ENCODE results near the gene ACTN2. TPM values are rescaled to one million over a fixed set of nuclear protein-coding genes. Genes with fewer than 3 reads are reported as not detected.

Gene ACTN2
- total RNA-seq: 2,454 TPM
- long read RNA-seq, full-length matches to known transcripts: 8,282 of 9,189 reads
- long read RNA-seq, partial matches to known transcripts: 410 of 9,189 reads
- long read RNA-seq, other reads (novel, unspliced or antisense): 497 of 9,189 reads

DNA sequence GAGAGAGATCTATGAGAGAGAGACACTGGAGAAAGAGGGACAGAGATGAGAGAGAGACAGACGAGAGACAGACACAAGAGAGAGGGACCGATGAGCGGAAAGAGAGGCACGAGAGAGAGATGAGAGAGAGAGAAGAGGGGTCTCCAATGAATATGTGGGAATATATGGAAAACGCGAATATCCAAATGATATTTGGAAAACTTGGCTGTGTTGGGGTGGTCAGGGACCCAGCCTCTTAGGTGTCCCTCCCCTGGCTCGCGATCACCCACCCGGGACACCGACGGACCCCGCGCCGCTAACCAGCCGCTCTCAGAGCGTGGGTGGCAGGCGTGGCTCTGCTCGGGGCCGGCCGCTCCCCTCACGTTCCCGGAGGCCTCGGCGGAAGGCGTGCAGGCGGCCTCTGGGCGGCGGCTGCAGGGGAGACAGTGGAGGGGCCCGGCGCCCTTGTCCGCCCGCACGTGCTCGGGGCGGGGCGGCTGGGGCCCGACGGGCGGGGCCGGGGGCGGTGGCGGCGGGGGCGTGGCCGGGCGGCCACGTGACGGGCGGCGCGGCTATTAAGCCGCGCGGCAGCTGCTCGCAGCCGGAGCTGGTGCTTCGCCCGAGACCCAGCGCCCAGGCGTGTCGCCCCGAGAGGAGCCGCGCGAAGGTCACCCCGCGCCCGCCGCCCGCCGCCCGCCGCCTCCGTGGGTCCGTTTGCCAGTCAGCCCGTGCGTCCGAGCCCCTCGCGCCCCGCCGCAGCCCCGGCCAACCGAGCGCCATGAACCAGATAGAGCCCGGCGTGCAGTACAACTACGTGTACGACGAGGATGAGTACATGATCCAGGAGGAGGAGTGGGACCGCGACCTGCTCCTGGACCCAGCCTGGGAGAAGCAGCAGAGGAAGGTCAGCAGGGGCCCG is at the start of gene ACTN2:
TSS of gene ACTN2 (plus strand) at position 583 of the 898 bp plus-strand sequence. CDS start at position 758, 175 bp downstream.
- TF ChIP-seq, protein P1, sequence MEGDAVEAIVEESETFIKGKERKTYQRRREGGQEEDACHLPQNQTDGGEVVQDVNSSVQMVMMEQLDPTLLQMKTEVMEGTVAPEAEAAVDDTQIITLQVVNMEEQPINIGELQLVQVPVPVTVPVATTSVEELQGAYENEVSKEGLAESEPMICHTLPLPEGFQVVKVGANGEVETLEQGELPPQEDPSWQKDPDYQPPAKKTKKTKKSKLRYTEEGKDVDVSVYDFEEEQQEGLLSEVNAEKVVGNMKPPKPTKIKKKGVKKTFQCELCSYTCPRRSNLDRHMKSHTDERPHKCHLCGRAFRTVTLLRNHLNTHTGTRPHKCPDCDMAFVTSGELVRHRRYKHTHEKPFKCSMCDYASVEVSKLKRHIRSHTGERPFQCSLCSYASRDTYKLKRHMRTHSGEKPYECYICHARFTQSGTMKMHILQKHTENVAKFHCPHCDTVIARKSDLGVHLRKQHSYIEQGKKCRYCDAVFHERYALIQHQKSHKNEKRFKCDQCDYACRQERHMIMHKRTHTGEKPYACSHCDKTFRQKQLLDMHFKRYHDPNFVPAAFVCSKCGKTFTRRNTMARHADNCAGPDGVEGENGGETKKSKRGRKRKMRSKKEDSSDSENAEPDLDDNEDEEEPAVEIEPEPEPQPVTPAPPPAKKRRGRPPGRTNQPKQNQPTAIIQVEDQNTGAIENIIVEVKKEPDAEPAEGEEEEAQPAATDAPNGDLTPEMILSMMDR (IDR thresholded peaks at IDR 0.05; ENCODE audit: borderline replicate concordance): no peak
- Histone ChIP-seq H3K36me3 (no peaks in the 10 kb centered on the region), H3K4me3 (peak within 1 kb of the TSS; percentile 77), H3K27me3 (ENCODE audit: low read depth) (peaks cover 37% of the 10 kb centered on the region), H3K27ac (replicated peaks) (peak within 1 kb of the TSS; percentile 94), H3K4me1 (peaks cover 28% of the 10 kb centered on the region), H3K9me3 (replicated peaks) (no peaks in the 10 kb centered on the region)
- DNase-seq: peak; percentile 74
- intact Hi-C loops (cut with micrococcal nuclease): no loop called here

DNA sequence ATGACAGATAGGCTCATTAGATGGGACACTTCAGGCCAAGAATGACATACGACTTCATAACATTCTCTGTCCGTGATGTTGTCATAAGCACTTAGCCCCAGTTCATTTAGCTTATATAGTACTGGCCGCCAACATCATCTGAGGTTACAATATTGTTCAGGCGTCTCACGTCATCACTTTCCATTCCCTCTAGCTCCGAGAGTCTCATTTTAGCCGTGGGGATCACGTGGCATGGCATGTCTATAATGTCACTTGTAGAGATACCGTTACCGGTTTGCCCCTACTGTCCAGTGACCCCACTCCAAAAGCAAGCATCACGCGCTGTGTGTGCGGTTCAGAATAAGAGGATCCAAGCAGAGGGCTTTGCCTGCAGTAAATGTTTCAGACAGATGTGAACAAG is 47.4 kb upstream of the ACTN2 start:
- TF ChIP-seq, protein P1 (IDR thresholded peaks at IDR 0.05; ENCODE audit: borderline replicate concordance): no peak
- Histone ChIP-seq H3K36me3 (no peaks in the 10 kb centered on the region), H3K27me3 (ENCODE audit: low read depth) (no peaks in the 10 kb centered on the region), H3K4me3 (peak overlapping the region; percentile 53), H3K27ac (replicated peaks) (peak overlapping the region; percentile 75), H3K9me3 (replicated peaks) (no peaks in the 10 kb centered on the region), H3K4me1 (peaks cover 4% of the 10 kb centered on the region)
- intact Hi-C loops (cut with micrococcal nuclease): no loop called here
- peak; percentile 18 for DNase-seq

DNA sequence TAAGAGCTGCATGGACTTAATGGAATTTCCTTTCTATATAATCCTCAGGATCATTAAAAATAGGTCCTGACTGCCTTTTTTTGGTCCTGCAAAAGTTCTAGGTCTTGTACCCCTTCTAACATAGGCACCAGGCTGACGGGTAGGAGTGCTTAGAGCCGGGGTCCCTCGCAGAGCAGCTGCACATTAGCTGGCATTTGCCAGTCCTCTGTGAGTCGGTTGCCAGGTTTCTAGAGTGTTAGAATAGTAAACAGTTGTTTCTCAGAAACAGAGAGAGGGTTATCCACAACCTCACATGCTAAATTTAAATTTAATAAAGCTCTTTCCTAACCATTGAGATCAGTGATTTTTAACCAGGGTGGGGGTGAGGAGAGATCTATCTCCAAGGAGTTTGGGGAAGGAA is 46.6 kb upstream of the ACTN2 start:
- intact Hi-C loops (cut with micrococcal nuclease): no loop called here
- no peaks in the 10 kb centered on the region for H3K27me3 ChIP-seq (ENCODE audit: low read depth)
- H3K4me1 ChIP-seq: peaks cover 4% of the 10 kb centered on the region
- H3K27ac ChIP-seq (replicated peaks): peak overlapping the region; percentile 75
- peak overlapping the region; percentile 53 for H3K4me3 ChIP-seq
- TF ChIP-seq, protein P1 (IDR thresholded peaks at IDR 0.05; ENCODE audit: borderline replicate concordance): no peak
- DNase-seq: no peak
- H3K36me3 ChIP-seq: no peaks in the 10 kb centered on the region
- H3K9me3 ChIP-seq (replicated peaks): no peaks in the 10 kb centered on the region

DNA sequence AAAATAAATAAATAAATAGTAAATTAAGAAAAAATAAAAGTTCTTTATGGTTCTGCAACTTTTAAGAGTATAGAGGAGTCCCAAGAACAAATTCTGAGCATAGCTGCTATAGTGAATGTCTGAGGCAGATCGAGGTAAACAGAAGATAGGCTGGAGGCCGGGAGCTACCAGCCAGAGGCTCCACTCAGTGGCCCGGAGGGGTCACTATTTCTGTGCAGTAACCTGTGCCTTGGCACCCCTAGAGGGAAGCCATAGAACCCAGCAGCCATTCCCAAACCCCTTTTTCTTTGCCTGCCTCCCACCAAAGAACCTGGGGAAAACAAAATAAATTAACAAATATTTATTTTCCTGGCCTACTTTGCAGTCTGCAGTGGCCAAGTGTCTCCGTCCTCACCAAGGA is 43.5 kb upstream of the ACTN2 start:
- H3K4me1 ChIP-seq: peaks cover 4% of the 10 kb centered on the region
- no peak for DNase-seq
- intact Hi-C loops (cut with micrococcal nuclease): no loop called here
- H3K27me3 ChIP-seq (ENCODE audit: low read depth): no peaks in the 10 kb centered on the region
- TF ChIP-seq, protein P1 (IDR thresholded peaks at IDR 0.05; ENCODE audit: borderline replicate concordance): no peak
- H3K27ac ChIP-seq (replicated peaks): no peak overlapping the region
- H3K36me3 ChIP-seq: no peaks in the 10 kb centered on the region
- H3K4me3 ChIP-seq: no peak overlapping the region
- H3K9me3 ChIP-seq (replicated peaks): no peaks in the 10 kb centered on the region

DNA sequence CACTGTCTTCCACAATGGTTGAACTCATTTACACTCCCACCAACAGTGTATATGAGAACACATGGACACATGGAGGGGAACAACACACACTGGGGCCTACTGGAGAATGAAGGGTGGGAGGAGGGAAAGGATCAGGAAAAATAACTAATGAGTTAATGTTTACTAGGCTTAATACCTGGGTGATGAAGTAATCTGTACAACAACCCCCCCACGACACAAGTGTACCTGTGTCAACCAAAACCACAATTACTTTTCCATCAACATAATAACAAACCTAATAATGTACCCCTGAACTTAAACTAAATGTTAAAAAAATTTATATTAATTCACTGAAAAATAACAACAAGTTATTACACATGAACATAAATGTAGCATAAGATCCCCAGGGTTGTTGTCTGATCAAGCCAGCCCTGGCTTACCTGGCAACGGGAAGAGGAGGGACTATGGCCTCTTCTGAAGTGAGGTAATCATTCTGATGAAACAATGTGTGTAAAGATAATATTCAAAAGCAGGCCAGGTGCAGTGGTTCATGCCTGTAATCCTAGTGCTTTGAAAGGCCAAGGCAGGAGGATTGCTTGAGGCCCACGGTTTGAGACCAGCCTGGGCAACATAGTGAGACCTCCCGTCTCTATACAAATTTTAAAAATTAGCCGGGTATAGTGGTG is 41.2 kb upstream of the ACTN2 start:
- TF ChIP-seq, protein P1 (IDR thresholded peaks at IDR 0.05; ENCODE audit: borderline replicate concordance): no peak
- H3K27me3 ChIP-seq (ENCODE audit: low read depth): no peaks in the 10 kb centered on the region
- H3K4me1 ChIP-seq: no peaks in the 10 kb centered on the region
- no peak overlapping the region for H3K27ac ChIP-seq (replicated peaks)
- H3K9me3 ChIP-seq (replicated peaks): no peaks in the 10 kb centered on the region
- intact Hi-C loops (cut with micrococcal nuclease): no loop called here
- no peaks in the 10 kb centered on the region for H3K36me3 ChIP-seq
- no peak for DNase-seq
- H3K4me3 ChIP-seq: no peak overlapping the region

Measured in left ventricle myocardium inferior (tissue), 1 donor.